ENCODE results near the gene PTK7.

GRCh38 chr6:43033496-43034189, 42.5 kb upstream of the PTK7 start:
- TF ChIP-seq E2F4 (CRISPR knock-in tag; IDR thresholded peaks at IDR 0.05; ENCODE audit: borderline replicate concordance, low read depth) (no peak), CTCF (IDR thresholded peaks at IDR 0.05) (no peak), NR2C2 (CRISPR knock-in tag; IDR thresholded peaks at IDR 0.05) (no peak), E2F1 (CRISPR knock-in tag; IDR thresholded peaks at IDR 0.05) (no peak), JAZF1 (CRISPR knock-in tag; IDR thresholded peaks at IDR 0.05) (no peak), ARID4B (CRISPR knock-in tag; IDR thresholded peaks at IDR 0.05; ENCODE audit: borderline replicate concordance) (no peak), ZNF121 (CRISPR knock-in tag; IDR thresholded peaks at IDR 0.05) (no peak), AFF4 (CRISPR knock-in tag; IDR thresholded peaks at IDR 0.05; ENCODE audit: borderline replicate concordance) (no peak), CREB1 (CRISPR knock-in tag; IDR thresholded peaks at IDR 0.05) (no peak)

All from WTC11 (cell line).